Skeletal muscle tissue (tissue), 4 donors: ENCODE results near the gene EFEMP1. TPM values are rescaled to one million over a fixed set of nuclear protein-coding genes. Genes with fewer than 3 reads are reported as not detected.

ENCODE experiments used
- H3K27ac ChIP-seq: one replicate; pipeline ENCODE4 v1.7.0; 2013; ENCODE audit warnings: mild to moderate bottlenecking, low read depth, low read length, inconsistent platforms
- H3K27me3 ChIP-seq, 3 donors: one replicate each; pipeline ENCODE4 v1.7.0; 2013; ENCODE audit warnings: low read length in 3 of 3; ENCODE audit not compliant: control insufficient read depth in 3 of 3, insufficient read depth in 3 of 3
- H3K36me3 ChIP-seq, 3 donors: one replicate each; pipeline ENCODE4 v1.7.0; 2013; ENCODE audit warnings: low read length in 3 of 3; ENCODE audit not compliant: control insufficient read depth in 3 of 3, insufficient read depth in 3 of 3
- H3K4me1 ChIP-seq, 3 donors: one replicate each; pipeline ENCODE4 v1.7.0; 2013; ENCODE audit warnings: low read length in 3 of 3, mild to moderate bottlenecking in 3 of 3; ENCODE audit not compliant: control insufficient read depth in 3 of 3, insufficient read depth in 3 of 3
- H3K4me3 ChIP-seq, 3 donors: one replicate each; pipeline ENCODE4 v1.7.0; 2013; ENCODE audit warnings: low read length in 3 of 3
- H3K9ac ChIP-seq, 3 donors: one replicate each; pipeline ENCODE4 v1.7.0; 2013; ENCODE audit warnings: low read length in 3 of 3, mild to moderate bottlenecking in 3 of 3, moderate library complexity in 2 of 3, low read depth in 1 of 3
- H3K9me3 ChIP-seq, 3 donors: one replicate each; pipeline ENCODE4 v1.7.0; 2013; ENCODE audit warnings: low read length in 3 of 3; ENCODE audit not compliant: control insufficient read depth in 3 of 3
- total RNA-seq: library from RNA; depleted of rRNA; stranded (reverse); fragments of >200 nt; gene quantifications from one replicate; pipeline ENCODE4 v1.2.3, GENCODE V29; 2014
- donor health status: Osteomylitis.

EFEMP1 gene
- total RNA-seq, 1 donor from 2014 or later, result 18.3 TPM

- Histone ChIP-seq H3K27ac (no peak overlapping the region), H3K9me3 (no peaks in the 10 kb centered on the region), H3K4me3 (no peak overlapping the region), H3K36me3 (no peaks in the 10 kb centered on the region), H3K9ac (no peak overlapping the region), H3K4me1 (peaks cover 3 to 13% (median 5%) of the 10 kb centered on the region in 3 donors), H3K27me3 (peaks cover 13 to 22% (median 14%) of the 10 kb centered on the region in 3 donors)
Measured at GRCh38 chr2:55918856-55919255, 4.7 kb downstream of the EFEMP1 start.

- Histone ChIP-seq H3K27ac (no peak overlapping the region), H3K9ac (no peak overlapping the region), H3K9me3 (no peaks in the 10 kb centered on the region), H3K27me3 (peaks cover 5 to 14% (median 6%) of the 10 kb centered on the region in 3 donors), H3K4me3 (no peak overlapping the region), H3K4me1 (peaks cover 0 to 6% (median 0%) of the 10 kb centered on the region in 3 donors), H3K36me3 (no peaks in the 10 kb centered on the region)
Measured at GRCh38 chr2:55917713-55918390, 5.7 kb downstream of the EFEMP1 start.

GRCh38 chr2:55917117-55917516 is 6.5 kb downstream of the EFEMP1 start:
- H3K36me3 ChIP-seq, result no peaks in the 10 kb centered on the region
- no peaks in the 10 kb centered on the region for H3K4me1 ChIP-seq
- no peak overlapping the region for H3K27ac ChIP-seq
- H3K4me3 ChIP-seq, result no peak overlapping the region
- no peak overlapping the region for H3K9ac ChIP-seq
- no peaks in the 10 kb centered on the region for H3K9me3 ChIP-seq
- H3K27me3 ChIP-seq, result peaks cover 0 to 8% (median 0%) of the 10 kb centered on the region in 3 donors

GRCh38 chr2:55916473-55917049 is 7.0 kb downstream of the EFEMP1 start:
- H3K9ac ChIP-seq, result no peak overlapping the region

GRCh38 chr2:55914786-55915185 is 8.8 kb downstream of the EFEMP1 start:
- Histone ChIP-seq H3K4me1 (no peaks in the 10 kb centered on the region), H3K9me3 (no peaks in the 10 kb centered on the region), H3K27ac (no peak overlapping the region), H3K4me3 (no peak overlapping the region), H3K27me3 (no peaks in the 10 kb centered on the region), H3K9ac (no peak overlapping the region), H3K36me3 (no peaks in the 10 kb centered on the region)

More at GRCh38 chr2:55916473-55917049, 7.0 kb downstream of the EFEMP1 start:
- Histone ChIP-seq H3K27ac (no peak overlapping the region), H3K4me1 (no peaks in the 10 kb centered on the region), H3K9me3 (no peaks in the 10 kb centered on the region), H3K36me3 (no peaks in the 10 kb centered on the region), H3K27me3 (peaks cover 0 to 3% (median 0%) of the 10 kb centered on the region in 3 donors), H3K4me3 (no peak overlapping the region)

GRCh38 chr2:55912926-55913325 is 10.7 kb downstream of the EFEMP1 start:
- Histone ChIP-seq H3K9ac (no peak overlapping the region), H3K4me1 (no peaks in the 10 kb centered on the region), H3K4me3 (no peak overlapping the region), H3K36me3 (no peaks in the 10 kb centered on the region), H3K27ac (no peak overlapping the region), H3K27me3 (no peaks in the 10 kb centered on the region), H3K9me3 (no peaks in the 10 kb centered on the region)

- H3K27me3 ChIP-seq, result no peaks in the 10 kb centered on the region
- H3K9me3 ChIP-seq, result no peaks in the 10 kb centered on the region
- no peak overlapping the region for H3K9ac ChIP-seq
- no peaks in the 10 kb centered on the region for H3K36me3 ChIP-seq
- no peaks in the 10 kb centered on the region for H3K4me1 ChIP-seq
- H3K27ac ChIP-seq, result no peak overlapping the region
- no peak overlapping the region for H3K4me3 ChIP-seq
Measured at GRCh38 chr2:55910077-55910476, 13.5 kb downstream of the EFEMP1 start.

GRCh38 chr2:55907686-55908085 is 15.9 kb downstream of the EFEMP1 start:
- H3K9me3 ChIP-seq, result peaks cover 0 to 3% (median 0%) of the 10 kb centered on the region in 3 donors
- no peak overlapping the region for H3K4me3 ChIP-seq
- no peaks in the 10 kb centered on the region for H3K36me3 ChIP-seq
- no peaks in the 10 kb centered on the region for H3K27me3 ChIP-seq
- no peak overlapping the region for H3K9ac ChIP-seq
- no peaks in the 10 kb centered on the region for H3K4me1 ChIP-seq
- no peak overlapping the region for H3K27ac ChIP-seq

GRCh38 chr2:55906993-55907392 is 16.6 kb downstream of the EFEMP1 start:
- Histone ChIP-seq H3K36me3 (no peaks in the 10 kb centered on the region), H3K4me1 (no peaks in the 10 kb centered on the region), H3K9me3 (peaks cover 0 to 3% (median 0%) of the 10 kb centered on the region in 3 donors), H3K9ac (no peak overlapping the region), H3K4me3 (no peak overlapping the region), H3K27ac (no peak overlapping the region), H3K27me3 (no peaks in the 10 kb centered on the region)

GRCh38 chr2:55903727-55904126 is 19.9 kb downstream of the EFEMP1 start:
- no peak overlapping the region for H3K4me3 ChIP-seq
- H3K9me3 ChIP-seq, result peaks cover 0 to 3% (median 0%) of the 10 kb centered on the region in 3 donors
- H3K4me1 ChIP-seq, result no peaks in the 10 kb centered on the region
- H3K36me3 ChIP-seq, result no peaks in the 10 kb centered on the region
- no peaks in the 10 kb centered on the region for H3K27me3 ChIP-seq
- no peak overlapping the region for H3K27ac ChIP-seq
- no peak overlapping the region for H3K9ac ChIP-seq
